HEK293 (cell line): ENCODE results near the gene DHRS11.

Experiments used
- BCL11A ChIP-seq: fragments of 450-650 bp; formaldehyde crosslinking; IDR thresholded peaks from 2 replicates; pipeline ENCODE4 v1.5.1; 2016; ENCODE audit warnings: low read depth, missing biosample characterization, missing genetic modification characterization
- KLF8 ChIP-seq: fragments of 450-650 bp; formaldehyde crosslinking; IDR thresholded peaks from 2 replicates; pipeline ENCODE4 v1.5.1; 2016; ENCODE audit warnings: missing biosample characterization, missing genetic modification characterization
- OSR2 ChIP-seq: fragments of 450-650 bp; formaldehyde crosslinking; IDR thresholded peaks from 2 replicates; pipeline ENCODE4 v1.5.1; 2016; ENCODE audit warnings: missing biosample characterization, missing genetic modification characterization
- REPIN1 ChIP-seq: fragments of 450-650 bp; formaldehyde crosslinking; IDR thresholded peaks from 2 replicates; pipeline ENCODE4 v1.5.1; 2017; ENCODE audit warnings: missing biosample characterization, missing genetic modification characterization, low read depth
- YY1 ChIP-seq: fragments of 450-650 bp; formaldehyde crosslinking; IDR thresholded peaks from 2 replicates; pipeline ENCODE4 v1.5.1; 2018; ENCODE audit warnings: missing biosample characterization, missing genetic modification characterization
- ZBTB17 ChIP-seq: fragments of 450-650 bp; formaldehyde crosslinking; IDR thresholded peaks from 2 replicates; pipeline ENCODE4 v1.5.1; 2016; ENCODE audit warnings: missing biosample characterization, missing genetic modification characterization
- ZBTB48 ChIP-seq: fragments of 450-650 bp; formaldehyde crosslinking; IDR thresholded peaks from 2 replicates; pipeline ENCODE4 v1.5.1; 2016; ENCODE audit warnings: missing biosample characterization, missing genetic modification characterization
- ZNF138 ChIP-seq: fragments of 450-650 bp; formaldehyde crosslinking; IDR thresholded peaks from 2 replicates; pipeline ENCODE4 v1.5.1; 2016; ENCODE audit warnings: missing biosample characterization, missing genetic modification characterization, borderline replicate concordance
- ZNF155 ChIP-seq: fragments of 450-650 bp; formaldehyde crosslinking; IDR thresholded peaks from 2 replicates; pipeline ENCODE4 v1.5.1; 2016; ENCODE audit warnings: missing biosample characterization, missing genetic modification characterization
- ZNF16 ChIP-seq: fragments of 450-650 bp; formaldehyde crosslinking; IDR thresholded peaks from 2 replicates; pipeline ENCODE4 v1.5.1; 2016; ENCODE audit warnings: low read depth, missing biosample characterization, missing genetic modification characterization
- ZNF19 ChIP-seq: fragments of 450-650 bp; formaldehyde crosslinking; IDR thresholded peaks from 2 replicates; pipeline ENCODE4; 2016; ENCODE audit warnings: missing biosample characterization, missing genetic modification characterization, low read depth
- ZNF221 ChIP-seq: fragments of 450-650 bp; formaldehyde crosslinking; IDR thresholded peaks from 2 replicates; pipeline ENCODE4 v1.5.1; 2017; ENCODE audit warnings: missing biosample characterization, missing genetic modification characterization, borderline replicate concordance
- ZNF404 ChIP-seq: fragments of 450-650 bp; formaldehyde crosslinking; IDR thresholded peaks from 2 replicates; pipeline ENCODE4 v1.5.1; 2017; ENCODE audit warnings: missing biosample characterization, missing genetic modification characterization
- ZNF423 ChIP-seq: fragments of 450-650 bp; formaldehyde crosslinking; IDR thresholded peaks from 2 replicates; pipeline ENCODE4 v1.5.1; 2016; ENCODE audit warnings: missing biosample characterization, missing genetic modification characterization
- ZNF473 ChIP-seq: fragments of 450-650 bp; formaldehyde crosslinking; IDR thresholded peaks from 2 replicates; pipeline ENCODE4 v1.5.1; 2017; ENCODE audit warnings: missing biosample characterization, missing genetic modification characterization
- ZNF548 ChIP-seq: fragments of 450-650 bp; formaldehyde crosslinking; IDR thresholded peaks from 2 replicates; pipeline ENCODE4 v1.5.1; 2016; ENCODE audit warnings: missing biosample characterization, missing genetic modification characterization
- ZNF558 ChIP-seq: fragments of 450-650 bp; formaldehyde crosslinking; IDR thresholded peaks from 2 replicates; pipeline ENCODE4 v1.5.1; 2016; ENCODE audit warnings: missing biosample characterization, missing genetic modification characterization
- ZNF561 ChIP-seq: fragments of 450-650 bp; IDR thresholded peaks from 2 replicates; pipeline ENCODE4 v1.5.1; 2018; ENCODE audit warnings: missing biosample characterization, missing genetic modification characterization, borderline replicate concordance
- ZNF571 ChIP-seq: fragments of 450-650 bp; formaldehyde crosslinking; IDR thresholded peaks from 2 replicates; pipeline ENCODE4 v1.5.0; 2017; ENCODE audit warnings: missing biosample characterization, missing genetic modification characterization
- ZNF621 ChIP-seq: fragments of 450-650 bp; formaldehyde crosslinking; IDR thresholded peaks from 2 replicates; pipeline ENCODE4 v1.5.1; 2017; ENCODE audit warnings: missing biosample characterization, missing genetic modification characterization
- ZNF664 ChIP-seq: fragments of 450-650 bp; formaldehyde crosslinking; IDR thresholded peaks from 2 replicates; pipeline ENCODE4 v1.5.1; 2016; ENCODE audit warnings: missing biosample characterization, missing genetic modification characterization
- ZNF747 ChIP-seq: fragments of 450-650 bp; formaldehyde crosslinking; IDR thresholded peaks from 2 replicates; pipeline ENCODE4 v1.5.1; 2016; ENCODE audit warnings: missing biosample characterization, missing genetic modification characterization
- TF ChIP-seq, protein P1 (sequence below): fragments of 450-650 bp; formaldehyde crosslinking; IDR thresholded peaks from 2 replicates; pipeline ENCODE4 v1.5.1; 2017; ENCODE audit warnings: missing biosample characterization, mild to moderate bottlenecking, missing genetic modification characterization, moderate library complexity
- TF ChIP-seq, protein P2 (sequence below): fragments of 450-650 bp; formaldehyde crosslinking; IDR thresholded peaks from 2 replicates; pipeline ENCODE4 v1.5.1; 2016; ENCODE audit warnings: missing biosample characterization, missing genetic modification characterization
- TF ChIP-seq, protein P3 (sequence below): fragments of 450-650 bp; formaldehyde crosslinking; IDR thresholded peaks from 2 replicates; pipeline ENCODE4 v1.5.1; 2016; ENCODE audit warnings: missing biosample characterization, missing genetic modification characterization
- TF ChIP-seq, protein P4 (sequence below): fragments of 450-650 bp; formaldehyde crosslinking; IDR thresholded peaks from 2 replicates; pipeline ENCODE4 v1.5.1; 2016; ENCODE audit warnings: missing biosample characterization, missing genetic modification characterization, borderline replicate concordance
- TF ChIP-seq, protein P5 (sequence below): fragments of 450-650 bp; IDR thresholded peaks from 2 replicates; pipeline ENCODE4 v1.5.1; 2018; ENCODE audit warnings: missing biosample characterization, missing genetic modification characterization
- TF ChIP-seq, protein P6 (sequence below): fragments of 450-650 bp; formaldehyde crosslinking; IDR thresholded peaks from 2 replicates; pipeline ENCODE4 v1.5.1; 2016; ENCODE audit warnings: missing biosample characterization, missing genetic modification characterization

DHRS11 gene

DNA sequence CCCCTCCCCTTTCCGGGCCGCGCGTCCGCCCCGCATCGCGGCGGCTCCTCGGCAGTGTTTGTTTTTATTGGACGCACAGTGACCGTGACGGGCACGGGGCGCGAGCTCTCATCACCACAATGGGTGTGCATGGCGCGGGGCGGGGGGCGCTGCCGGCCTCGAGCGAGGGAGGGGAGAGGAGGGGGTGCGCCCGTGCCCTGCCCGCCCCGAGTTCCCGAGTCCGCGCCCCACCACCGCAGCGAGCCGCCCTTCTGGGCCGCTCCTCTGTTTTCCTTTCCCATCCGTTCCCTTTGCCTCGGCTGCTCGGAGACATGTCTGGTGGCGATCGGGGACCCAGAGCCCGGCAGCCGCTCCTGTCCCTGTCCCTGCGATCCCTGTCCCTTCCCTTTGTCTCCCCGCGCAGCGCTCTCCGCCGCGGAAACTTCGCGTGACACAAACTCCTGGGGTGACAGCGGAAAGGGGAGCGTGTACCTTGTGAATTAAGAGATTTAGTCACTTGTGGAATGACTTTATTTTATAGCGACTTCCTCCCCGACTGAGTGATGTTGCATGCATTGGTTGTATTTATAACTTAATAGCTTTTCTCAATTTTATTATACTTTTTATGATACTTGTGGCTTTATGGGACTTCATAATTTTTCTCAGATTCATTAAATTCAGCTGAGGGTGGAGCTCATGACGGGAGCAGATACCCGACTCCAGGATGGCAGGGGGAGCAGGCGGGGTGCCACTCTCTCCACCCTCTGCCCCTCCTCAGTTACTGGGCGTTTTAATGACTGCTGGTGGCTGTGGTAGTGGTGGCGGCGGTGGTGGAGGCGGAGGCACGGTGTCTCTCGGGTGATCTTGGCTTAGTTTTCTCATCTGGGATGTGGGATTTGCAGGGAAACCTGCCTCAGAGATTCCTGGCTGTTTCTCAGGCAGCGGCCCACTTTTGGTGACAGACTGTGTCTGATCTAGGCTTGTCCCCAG is 50.5 kb downstream of the DHRS11 start (continued):
- TF ChIP-seq ZNF221 (tag by site-specific recombination) (no peak), ZBTB17 (tag by site-specific recombination) (peak; percentile 96), YY1 (tag by site-specific recombination) (no peak), ZNF423 (tag by site-specific recombination) (peak; percentile 7; the same call in 1 of the 2 replicates), ZNF155 (tag by site-specific recombination) (no peak), ZNF548 (tag by site-specific recombination) (no peak), OSR2 (no peak; the same call in 1 of the 2 replicates), ZNF473 (no peak), ZNF664 (tag by site-specific recombination) (no peak), REPIN1 (tag by site-specific recombination) (no peak), ZNF621 (tag by site-specific recombination) (no peak), ZNF404 (tag by site-specific recombination) (no peak), ZNF19 (tag by site-specific recombination) (no peak), ZNF138 (tag by site-specific recombination) (no peak), ZNF558 (tag by site-specific recombination) (no peak), ZNF747 (tag by site-specific recombination) (no peak), ZBTB48 (tag by site-specific recombination) (0 out of 2 replicates have a peak, but pooled peaks have one; percentile 19), ZNF571 (tag by site-specific recombination) (no peak), ZNF16 (no peak), BCL11A (tag by site-specific recombination) (peak; percentile 68; the same call in 1 of the 2 replicates), KLF8 (tag by site-specific recombination) (no peak; the same call in 1 of the 2 replicates), ZNF561 (tag by site-specific recombination) (no peak)
- TF ChIP-seq, protein P1, sequence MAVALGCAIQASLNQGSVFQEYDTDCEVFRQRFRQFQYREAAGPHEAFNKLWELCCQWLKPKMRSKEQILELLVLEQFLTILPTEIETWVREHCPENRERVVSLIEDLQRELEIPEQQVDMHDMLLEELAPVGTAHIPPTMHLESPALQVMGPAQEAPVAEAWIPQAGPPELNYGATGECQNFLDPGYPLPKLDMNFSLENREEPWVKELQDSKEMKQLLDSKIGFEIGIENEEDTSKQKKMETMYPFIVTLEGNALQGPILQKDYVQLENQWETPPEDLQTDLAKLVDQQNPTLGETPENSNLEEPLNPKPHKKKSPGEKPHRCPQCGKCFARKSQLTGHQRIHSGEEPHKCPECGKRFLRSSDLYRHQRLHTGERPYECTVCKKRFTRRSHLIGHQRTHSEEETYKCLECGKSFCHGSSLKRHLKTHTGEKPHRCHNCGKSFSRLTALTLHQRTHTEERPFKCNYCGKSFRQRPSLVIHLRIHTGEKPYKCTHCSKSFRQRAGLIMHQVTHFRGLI (tag by site-specific recombination) = no peak
- TF ChIP-seq, protein P2, sequence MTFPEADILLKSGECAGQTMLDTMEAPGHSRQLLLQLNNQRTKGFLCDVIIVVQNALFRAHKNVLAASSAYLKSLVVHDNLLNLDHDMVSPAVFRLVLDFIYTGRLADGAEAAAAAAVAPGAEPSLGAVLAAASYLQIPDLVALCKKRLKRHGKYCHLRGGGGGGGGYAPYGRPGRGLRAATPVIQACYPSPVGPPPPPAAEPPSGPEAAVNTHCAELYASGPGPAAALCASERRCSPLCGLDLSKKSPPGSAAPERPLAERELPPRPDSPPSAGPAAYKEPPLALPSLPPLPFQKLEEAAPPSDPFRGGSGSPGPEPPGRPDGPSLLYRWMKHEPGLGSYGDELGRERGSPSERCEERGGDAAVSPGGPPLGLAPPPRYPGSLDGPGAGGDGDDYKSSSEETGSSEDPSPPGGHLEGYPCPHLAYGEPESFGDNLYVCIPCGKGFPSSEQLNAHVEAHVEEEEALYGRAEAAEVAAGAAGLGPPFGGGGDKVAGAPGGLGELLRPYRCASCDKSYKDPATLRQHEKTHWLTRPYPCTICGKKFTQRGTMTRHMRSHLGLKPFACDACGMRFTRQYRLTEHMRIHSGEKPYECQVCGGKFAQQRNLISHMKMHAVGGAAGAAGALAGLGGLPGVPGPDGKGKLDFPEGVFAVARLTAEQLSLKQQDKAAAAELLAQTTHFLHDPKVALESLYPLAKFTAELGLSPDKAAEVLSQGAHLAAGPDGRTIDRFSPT = 0 out of 2 replicates have a peak, but pooled peaks have one; percentile 29
- TF ChIP-seq, protein P3, sequence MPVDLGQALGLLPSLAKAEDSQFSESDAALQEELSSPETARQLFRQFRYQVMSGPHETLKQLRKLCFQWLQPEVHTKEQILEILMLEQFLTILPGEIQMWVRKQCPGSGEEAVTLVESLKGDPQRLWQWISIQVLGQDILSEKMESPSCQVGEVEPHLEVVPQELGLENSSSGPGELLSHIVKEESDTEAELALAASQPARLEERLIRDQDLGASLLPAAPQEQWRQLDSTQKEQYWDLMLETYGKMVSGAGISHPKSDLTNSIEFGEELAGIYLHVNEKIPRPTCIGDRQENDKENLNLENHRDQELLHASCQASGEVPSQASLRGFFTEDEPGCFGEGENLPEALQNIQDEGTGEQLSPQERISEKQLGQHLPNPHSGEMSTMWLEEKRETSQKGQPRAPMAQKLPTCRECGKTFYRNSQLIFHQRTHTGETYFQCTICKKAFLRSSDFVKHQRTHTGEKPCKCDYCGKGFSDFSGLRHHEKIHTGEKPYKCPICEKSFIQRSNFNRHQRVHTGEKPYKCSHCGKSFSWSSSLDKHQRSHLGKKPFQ (tag by site-specific recombination) = no peak
- TF ChIP-seq, protein P4, sequence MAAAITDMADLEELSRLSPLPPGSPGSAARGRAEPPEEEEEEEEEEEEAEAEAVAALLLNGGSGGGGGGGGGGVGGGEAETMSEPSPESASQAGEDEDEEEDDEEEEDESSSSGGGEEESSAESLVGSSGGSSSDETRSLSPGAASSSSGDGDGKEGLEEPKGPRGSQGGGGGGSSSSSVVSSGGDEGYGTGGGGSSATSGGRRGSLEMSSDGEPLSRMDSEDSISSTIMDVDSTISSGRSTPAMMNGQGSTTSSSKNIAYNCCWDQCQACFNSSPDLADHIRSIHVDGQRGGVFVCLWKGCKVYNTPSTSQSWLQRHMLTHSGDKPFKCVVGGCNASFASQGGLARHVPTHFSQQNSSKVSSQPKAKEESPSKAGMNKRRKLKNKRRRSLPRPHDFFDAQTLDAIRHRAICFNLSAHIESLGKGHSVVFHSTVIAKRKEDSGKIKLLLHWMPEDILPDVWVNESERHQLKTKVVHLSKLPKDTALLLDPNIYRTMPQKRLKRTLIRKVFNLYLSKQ (tag by site-specific recombination) = no peak
- TF ChIP-seq, protein P5, sequence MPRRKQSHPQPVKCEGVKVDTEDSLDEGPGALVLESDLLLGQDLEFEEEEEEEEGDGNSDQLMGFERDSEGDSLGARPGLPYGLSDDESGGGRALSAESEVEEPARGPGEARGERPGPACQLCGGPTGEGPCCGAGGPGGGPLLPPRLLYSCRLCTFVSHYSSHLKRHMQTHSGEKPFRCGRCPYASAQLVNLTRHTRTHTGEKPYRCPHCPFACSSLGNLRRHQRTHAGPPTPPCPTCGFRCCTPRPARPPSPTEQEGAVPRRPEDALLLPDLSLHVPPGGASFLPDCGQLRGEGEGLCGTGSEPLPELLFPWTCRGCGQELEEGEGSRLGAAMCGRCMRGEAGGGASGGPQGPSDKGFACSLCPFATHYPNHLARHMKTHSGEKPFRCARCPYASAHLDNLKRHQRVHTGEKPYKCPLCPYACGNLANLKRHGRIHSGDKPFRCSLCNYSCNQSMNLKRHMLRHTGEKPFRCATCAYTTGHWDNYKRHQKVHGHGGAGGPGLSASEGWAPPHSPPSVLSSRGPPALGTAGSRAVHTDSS (tag by site-specific recombination) = no peak
- TF ChIP-seq, protein P6, sequence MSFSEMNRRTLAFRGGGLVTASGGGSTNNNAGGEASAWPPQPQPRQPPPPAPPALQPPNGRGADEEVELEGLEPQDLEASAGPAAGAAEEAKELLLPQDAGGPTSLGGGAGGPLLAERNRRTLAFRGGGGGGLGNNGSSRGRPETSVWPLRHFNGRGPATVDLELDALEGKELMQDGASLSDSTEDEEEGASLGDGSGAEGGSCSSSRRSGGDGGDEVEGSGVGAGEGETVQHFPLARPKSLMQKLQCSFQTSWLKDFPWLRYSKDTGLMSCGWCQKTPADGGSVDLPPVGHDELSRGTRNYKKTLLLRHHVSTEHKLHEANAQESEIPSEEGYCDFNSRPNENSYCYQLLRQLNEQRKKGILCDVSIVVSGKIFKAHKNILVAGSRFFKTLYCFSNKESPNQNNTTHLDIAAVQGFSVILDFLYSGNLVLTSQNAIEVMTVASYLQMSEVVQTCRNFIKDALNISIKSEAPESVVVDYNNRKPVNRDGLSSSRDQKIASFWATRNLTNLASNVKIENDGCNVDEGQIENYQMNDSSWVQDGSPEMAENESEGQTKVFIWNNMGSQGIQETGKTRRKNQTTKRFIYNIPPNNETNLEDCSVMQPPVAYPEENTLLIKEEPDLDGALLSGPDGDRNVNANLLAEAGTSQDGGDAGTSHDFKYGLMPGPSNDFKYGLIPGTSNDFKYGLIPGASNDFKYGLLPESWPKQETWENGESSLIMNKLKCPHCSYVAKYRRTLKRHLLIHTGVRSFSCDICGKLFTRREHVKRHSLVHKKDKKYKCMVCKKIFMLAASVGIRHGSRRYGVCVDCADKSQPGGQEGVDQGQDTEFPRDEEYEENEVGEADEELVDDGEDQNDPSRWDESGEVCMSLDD (tag by site-specific recombination) = peak; percentile 30; the same call in 1 of the 2 replicates
